ENCODE data around the gene ZNF784.

Gene ZNF784

DNA sequence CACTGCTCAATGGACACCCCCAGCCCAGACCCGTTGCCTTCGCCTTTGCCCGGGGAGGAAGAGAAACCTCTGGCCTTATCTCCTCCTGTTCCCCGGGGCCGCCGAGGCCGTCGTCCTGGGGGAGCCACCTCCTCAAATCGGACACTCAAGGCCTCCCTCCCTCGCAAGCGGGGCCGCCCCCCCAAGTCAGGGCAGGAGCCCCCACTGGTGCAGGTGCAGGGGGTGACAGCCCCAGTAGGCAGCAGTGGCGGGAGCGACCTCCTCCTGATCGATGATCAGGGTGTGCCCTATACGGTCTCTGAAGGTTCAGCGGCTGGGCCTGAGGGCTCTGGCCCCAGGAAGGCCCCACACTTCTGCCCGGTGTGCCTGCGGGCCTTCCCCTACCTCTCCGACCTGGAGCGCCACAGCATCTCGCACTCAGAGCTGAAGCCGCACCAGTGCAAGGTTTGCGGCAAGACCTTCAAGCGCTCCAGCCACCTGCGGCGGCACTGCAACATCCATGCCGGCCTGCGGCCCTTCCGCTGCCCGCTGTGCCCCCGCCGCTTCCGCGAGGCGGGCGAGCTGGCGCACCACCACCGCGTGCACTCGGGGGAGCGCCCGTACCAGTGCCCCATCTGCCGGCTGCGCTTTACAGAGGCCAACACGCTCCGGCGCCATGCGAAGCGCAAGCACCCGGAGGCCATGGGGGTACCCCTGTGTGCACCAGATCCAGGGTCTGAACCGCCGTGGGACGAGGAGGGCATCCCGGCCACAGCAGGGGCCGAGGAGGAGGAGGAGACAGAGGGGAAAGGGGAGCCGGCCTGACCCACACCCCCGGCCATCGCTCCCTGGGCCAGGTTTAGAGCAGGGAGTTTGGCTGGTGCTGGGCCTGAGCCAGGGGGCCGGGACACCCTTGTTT is 22.0 kb downstream of the ZNF784 start:
- Histone ChIP-seq H3K36me3 (replicated peaks; ENCODE audit: insufficient read depth, low read length) (no peaks in the 10 kb centered on the region), H3K9me2 (replicated peaks; ENCODE audit: insufficient read depth, low read length) (no peaks in the 10 kb centered on the region), H3K9me3 (replicated peaks; ENCODE audit: insufficient read depth, low read length) (no peaks in the 10 kb centered on the region), H3K27ac (ENCODE audit: low read length) (no peak overlapping the region), H3K4me3 (ENCODE audit: low read length) (no peak overlapping the region), H3K4me2 (ENCODE audit: low read depth, low read length) (no peak overlapping the region), H3K9ac (ENCODE audit: low read length) (no peak overlapping the region), H3K27me3 (replicated peaks; ENCODE audit: insufficient read depth, low read length) (no peaks in the 10 kb centered on the region), H3F3A (ENCODE audit: insufficient read depth, low read length) (peaks cover 37% of the 10 kb centered on the region), H4K20me1 (ENCODE audit: insufficient read depth, low read length) (no peaks in the 10 kb centered on the region), H3K79me2 (ENCODE audit: low read length) (peaks cover 18% of the 10 kb centered on the region), H2AFZ (ENCODE audit: low read length) (no peak overlapping the region), H3K4me1 (ENCODE audit: low read length) (peaks cover 18% of the 10 kb centered on the region)
- no peak for TF ChIP-seq EZH2phosphoT487 (IDR thresholded peaks at IDR 0.05; ENCODE audit: low read length)
- no peak for TF ChIP-seq EZH2 (optimal IDR thresholded peaks at IDR 0.05; ENCODE audit: low read depth, low read length)
- no peak for TF ChIP-seq CTCF (IDR thresholded peaks at IDR 0.05; ENCODE audit: low read length)
- no peak for DNase-seq

DNA sequence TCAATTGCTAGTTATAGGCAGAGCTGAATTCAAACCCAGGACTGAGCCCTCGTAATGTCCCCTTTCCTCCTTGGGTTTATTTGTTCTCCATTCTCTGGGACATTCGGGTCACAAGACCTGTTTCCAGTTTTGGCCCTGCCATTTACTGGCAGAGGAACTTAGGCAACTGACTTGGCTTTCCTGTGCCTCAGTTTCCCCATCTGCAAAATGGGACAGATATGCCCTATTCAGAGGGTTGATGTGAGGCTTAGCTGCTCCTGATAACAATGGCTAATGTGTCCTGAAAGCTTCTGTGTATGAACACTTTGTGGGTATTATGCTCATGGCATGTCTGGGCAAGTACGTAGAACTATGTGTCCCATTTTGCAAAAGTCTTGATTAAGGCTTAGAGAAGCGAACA is 23.3 kb downstream of the ZNF784 start:
- H2AFZ ChIP-seq (ENCODE audit: low read length), result 0 out of 2 replicates have a peak overlapping the region, but pooled peaks have one; percentile 40

DNA sequence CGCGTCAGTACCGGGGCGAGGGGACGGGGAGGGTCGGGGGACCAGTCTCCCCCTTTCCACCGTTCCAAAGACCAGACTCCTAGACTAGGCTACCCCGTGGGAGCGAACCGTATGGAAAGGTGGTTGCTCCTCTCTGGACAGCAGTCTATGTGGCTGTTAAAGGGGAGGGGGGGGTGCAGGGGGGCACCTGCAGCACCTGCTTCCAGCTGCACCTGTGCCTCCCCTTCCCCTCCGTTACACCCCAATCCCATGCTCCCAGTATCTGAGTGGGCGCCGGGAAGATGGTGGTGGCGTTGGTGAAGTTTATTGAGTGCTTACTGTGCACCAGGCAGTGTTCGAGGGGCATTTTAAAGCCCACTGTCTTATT is 23.7 kb downstream of the ZNF784 start:
- Histone ChIP-seq H3K79me2 (ENCODE audit: low read length) (0 out of 2 replicates have a peak, but pooled peaks cover 7% of the 10 kb centered on the region), H3K4me2 (ENCODE audit: low read depth, low read length) (peak overlapping the region; percentile 88), H3K4me3 (ENCODE audit: low read length) (peak overlapping the region; percentile 66), H3K27me3 (replicated peaks; ENCODE audit: insufficient read depth, low read length) (no peaks in the 10 kb centered on the region), H4K20me1 (ENCODE audit: insufficient read depth, low read length) (no peaks in the 10 kb centered on the region), H3F3A (ENCODE audit: insufficient read depth, low read length) (peaks cover 31% of the 10 kb centered on the region), H3K4me1 (ENCODE audit: low read length) (peaks cover 12% of the 10 kb centered on the region; the same call in 1 of the 2 replicates), H3K9me2 (replicated peaks; ENCODE audit: insufficient read depth, low read length) (no peaks in the 10 kb centered on the region), H3K9ac (ENCODE audit: low read length) (peak overlapping the region; percentile 68; the same call in 1 of the 2 replicates), H3K27ac (ENCODE audit: low read length) (no peak overlapping the region), H3K36me3 (replicated peaks; ENCODE audit: insufficient read depth, low read length) (no peaks in the 10 kb centered on the region), H3K9me3 (replicated peaks; ENCODE audit: insufficient read depth, low read length) (no peaks in the 10 kb centered on the region), H2AFZ (ENCODE audit: low read length) (peak overlapping the region; percentile 40; the same call in 1 of the 2 replicates)
- no peak for DNase-seq
- TF ChIP-seq EZH2 (optimal IDR thresholded peaks at IDR 0.05; ENCODE audit: low read depth, low read length) (no peak), CTCF (IDR thresholded peaks at IDR 0.05; ENCODE audit: low read length) (no peak), EZH2phosphoT487 (IDR thresholded peaks at IDR 0.05; ENCODE audit: low read length) (no peak)

More for the DNA sequence above, 23.3 kb downstream of the ZNF784 start:
- Histone ChIP-seq H3K4me3 (ENCODE audit: low read length) (peak overlapping the region; percentile 66), H3K9me2 (replicated peaks; ENCODE audit: insufficient read depth, low read length) (no peaks in the 10 kb centered on the region), H3K36me3 (replicated peaks; ENCODE audit: insufficient read depth, low read length) (no peaks in the 10 kb centered on the region), H4K20me1 (ENCODE audit: insufficient read depth, low read length) (no peaks in the 10 kb centered on the region), H3K4me2 (ENCODE audit: low read depth, low read length) (peak overlapping the region; percentile 88), H3F3A (ENCODE audit: insufficient read depth, low read length) (peaks cover 35% of the 10 kb centered on the region), H3K9ac (ENCODE audit: low read length) (peak overlapping the region; percentile 68; the same call in 1 of the 2 replicates), H3K27ac (ENCODE audit: low read length) (no peak overlapping the region), H3K27me3 (replicated peaks; ENCODE audit: insufficient read depth, low read length) (no peaks in the 10 kb centered on the region), H3K9me3 (replicated peaks; ENCODE audit: insufficient read depth, low read length) (no peaks in the 10 kb centered on the region), H3K79me2 (ENCODE audit: low read length) (0 out of 2 replicates have a peak, but pooled peaks cover 7% of the 10 kb centered on the region), H3K4me1 (ENCODE audit: low read length) (peaks cover 12% of the 10 kb centered on the region; the same call in 1 of the 2 replicates)
- no peak for DNase-seq
- TF ChIP-seq CTCF (IDR thresholded peaks at IDR 0.05; ENCODE audit: low read length), result no peak
- no peak for TF ChIP-seq EZH2 (optimal IDR thresholded peaks at IDR 0.05; ENCODE audit: low read depth, low read length)
- TF ChIP-seq EZH2phosphoT487 (IDR thresholded peaks at IDR 0.05; ENCODE audit: low read length), result no peak
